Measurements from ENCODE around the gene RPAP2.
"Not testable (repeated sequence)": the region's sequence is repeated elsewhere in the genome, so short reads cannot be mapped to it uniquely, and the experiment has no call there.

RPAP2 gene

GRCh38 chr1:92323473-92324453 is 24.9 kb downstream of the RPAP2 start:
- no peak for DNase-seq (ENCODE audit: low spot score)

- DNase-seq (ENCODE audit: low spot score): no peak
Measured at GRCh38 chr1:92324784-92325183, 25.9 kb downstream of the RPAP2 start.

DNA sequence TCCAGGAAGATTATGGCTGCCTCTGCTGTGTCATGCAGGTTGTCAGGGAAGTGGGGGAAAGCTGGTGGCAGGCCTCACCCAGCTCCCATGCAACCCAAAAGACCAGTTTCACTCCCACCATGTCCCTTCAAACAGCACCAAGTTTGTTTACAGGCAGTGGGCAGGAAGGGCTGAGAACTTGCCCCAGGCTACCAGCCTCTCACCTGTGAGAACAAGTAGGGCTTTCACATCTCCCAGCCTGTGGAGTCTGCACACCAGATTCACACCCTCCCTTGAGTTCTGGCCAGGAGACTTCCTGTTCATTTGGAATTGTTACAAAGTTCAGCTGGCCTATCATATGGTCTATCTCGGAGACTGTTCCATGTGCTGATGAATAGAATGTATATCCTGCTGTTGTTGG is 27.8 kb downstream of the RPAP2 start:
- DNase-seq (ENCODE audit: low spot score): no peak

DNA sequence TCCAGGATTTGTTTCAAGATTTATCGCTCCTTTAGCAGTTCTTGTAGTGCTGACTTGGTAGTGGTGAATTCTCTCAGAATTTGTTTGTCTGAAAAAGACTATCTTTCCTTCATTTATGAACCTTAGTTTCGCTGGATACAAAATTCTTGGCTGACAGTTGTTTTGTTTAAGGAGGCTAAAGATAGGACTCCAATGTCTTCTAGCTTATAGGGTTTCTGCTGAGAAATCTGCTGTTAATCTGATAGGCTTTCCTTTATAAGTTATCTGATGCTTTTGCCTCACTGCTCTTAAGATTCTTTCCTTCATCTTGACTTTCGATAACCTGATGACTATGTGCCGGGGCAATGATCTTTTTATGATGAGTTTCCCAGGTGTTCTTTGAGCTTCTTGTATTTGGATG is 28.9 kb downstream of the RPAP2 start:
- no peak for DNase-seq (ENCODE audit: low spot score)

- no peak for DNase-seq (ENCODE audit: low spot score)
Measured at GRCh38 chr1:92329347-92330129, 30.7 kb downstream of the RPAP2 start.

GRCh38 chr1:92333668-92334067 is 34.8 kb downstream of the RPAP2 start:
- no peak for DNase-seq (ENCODE audit: low spot score)

DNA sequence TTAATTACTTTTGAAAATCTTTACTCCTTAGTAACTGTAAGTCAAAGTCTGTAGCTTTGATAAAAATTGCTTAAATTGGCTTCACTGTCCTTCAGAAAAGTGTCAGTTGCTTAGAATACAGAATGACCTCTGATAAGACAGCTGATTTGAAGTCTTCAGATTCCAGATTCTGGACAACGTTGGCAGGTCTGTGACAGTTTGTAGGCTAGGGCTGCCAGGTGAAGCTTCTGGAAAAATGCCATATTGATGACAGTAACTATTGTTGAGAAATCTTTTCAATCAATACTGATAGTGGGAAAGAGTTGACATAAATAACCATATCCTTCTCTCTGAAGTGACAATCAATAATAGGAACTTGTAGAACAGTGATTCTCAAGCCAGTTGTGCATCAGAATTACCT is 41.3 kb downstream of the RPAP2 start:
- DNase-seq (ENCODE audit: low spot score): no peak

DNA sequence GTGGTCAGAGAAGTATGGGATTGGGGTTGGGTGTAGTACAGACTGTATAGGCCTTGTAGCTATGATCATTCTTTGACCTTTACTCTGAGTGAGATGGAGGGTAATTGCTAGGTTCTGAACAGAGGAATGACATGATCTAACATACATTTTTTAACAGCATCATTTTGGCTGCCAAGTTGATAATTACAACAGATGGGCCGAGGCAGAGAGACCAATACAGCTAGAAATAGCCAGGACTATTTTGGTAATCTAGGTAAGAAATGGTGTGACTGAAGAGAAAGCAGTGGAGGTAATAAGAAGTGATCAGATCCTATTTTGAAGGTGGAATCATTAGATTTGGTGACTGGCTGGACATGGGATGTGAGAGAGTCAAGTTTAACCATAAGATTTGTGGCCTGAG is 43.5 kb downstream of the RPAP2 start:
- DNase-seq (ENCODE audit: low spot score): no peak

DNA sequence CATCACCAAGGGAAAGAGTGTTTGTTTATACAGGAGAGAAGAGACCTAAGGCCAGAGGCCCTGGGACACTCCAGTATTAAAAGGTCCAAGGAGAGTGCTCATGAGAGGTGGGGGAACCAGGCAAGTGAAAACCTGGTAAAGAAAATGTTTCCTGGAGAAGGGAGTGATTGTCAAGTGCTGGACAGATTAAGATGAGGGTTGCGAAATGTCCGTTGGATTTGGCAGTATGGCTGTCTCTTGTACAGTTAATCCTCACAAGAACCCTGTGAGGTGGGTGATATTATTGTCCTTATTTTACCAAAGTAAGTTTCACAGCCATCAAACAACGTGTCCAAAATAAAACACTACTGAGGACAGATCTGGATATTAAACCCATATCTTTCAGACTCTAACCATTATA is 44.2 kb downstream of the RPAP2 start:
- DNase-seq (ENCODE audit: low spot score): no peak

- DNase-seq (ENCODE audit: low spot score): no peak
Measured at GRCh38 chr1:92346866-92347640, 48.2 kb downstream of the RPAP2 start.

- no peak for DNase-seq (ENCODE audit: low spot score)
Measured at GRCh38 chr1:92352856-92353255, 54.0 kb downstream of the RPAP2 start.

DNA sequence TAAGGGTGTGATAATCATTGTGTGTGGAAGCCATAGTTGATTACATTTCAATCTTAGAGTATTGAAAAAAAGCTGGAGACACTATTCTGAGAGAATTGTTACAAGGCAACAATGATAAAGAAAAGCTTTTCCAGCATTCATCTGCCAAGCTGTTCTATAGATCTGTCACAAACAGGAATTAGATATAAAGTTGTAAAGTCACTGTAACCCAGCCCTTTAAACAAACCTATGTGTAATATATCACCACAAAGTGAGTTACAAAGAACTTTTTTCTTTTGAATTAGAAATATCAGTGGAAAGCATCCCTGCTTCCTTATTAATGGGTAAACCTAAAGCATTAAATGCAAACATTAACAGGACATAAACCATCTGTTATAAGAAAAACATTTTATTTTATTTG is 55.4 kb downstream of the RPAP2 start:
- DNase-seq (ENCODE audit: low spot score): no peak

DNA sequence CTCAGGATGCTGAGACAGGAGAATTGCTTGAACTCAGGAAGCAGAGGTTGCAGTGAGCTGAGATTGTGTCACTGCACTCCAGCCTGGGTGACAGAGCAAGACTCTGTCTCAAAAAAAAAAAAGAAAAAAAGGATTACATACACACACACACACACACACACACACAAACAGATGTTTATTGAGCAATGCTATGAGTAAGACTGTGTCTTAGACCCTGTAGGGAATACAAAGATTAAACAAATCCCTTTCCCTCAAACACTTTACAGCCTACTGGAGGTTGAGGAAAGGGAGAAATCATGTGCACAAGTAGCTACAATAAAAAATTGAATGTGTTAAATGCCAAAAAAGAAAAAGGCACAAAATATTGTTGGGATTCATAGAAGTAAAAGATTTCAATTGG is 58.1 kb downstream of the RPAP2 start:
- peak; percentile 44 for DNase-seq (ENCODE audit: low spot score)

DNA sequence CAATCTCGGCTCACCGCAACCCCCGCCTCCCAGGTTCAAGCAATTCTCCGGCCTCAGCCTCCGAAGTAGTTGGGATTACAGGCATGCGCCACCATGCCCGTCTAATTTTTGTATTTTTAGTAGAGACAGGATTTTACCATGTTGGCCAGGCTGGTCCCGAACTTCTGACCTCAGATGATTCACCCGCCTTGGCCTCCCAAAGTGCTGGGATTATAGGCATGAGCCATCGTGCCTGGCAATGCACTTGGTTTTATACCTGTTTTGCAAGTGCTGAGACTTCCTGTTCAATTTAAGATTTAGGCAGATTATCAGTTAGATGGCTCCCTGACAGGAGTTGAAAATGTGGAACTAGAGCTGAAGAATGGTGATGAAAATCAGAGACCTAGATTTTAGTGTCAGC is 60.5 kb downstream of the RPAP2 start:
- DNase-seq (ENCODE audit: low spot score): not testable (repeated sequence)

GRCh38 chr1:92359986-92360385 is 61.1 kb downstream of the RPAP2 start:
- DNase-seq (ENCODE audit: low spot score): no peak

DNA sequence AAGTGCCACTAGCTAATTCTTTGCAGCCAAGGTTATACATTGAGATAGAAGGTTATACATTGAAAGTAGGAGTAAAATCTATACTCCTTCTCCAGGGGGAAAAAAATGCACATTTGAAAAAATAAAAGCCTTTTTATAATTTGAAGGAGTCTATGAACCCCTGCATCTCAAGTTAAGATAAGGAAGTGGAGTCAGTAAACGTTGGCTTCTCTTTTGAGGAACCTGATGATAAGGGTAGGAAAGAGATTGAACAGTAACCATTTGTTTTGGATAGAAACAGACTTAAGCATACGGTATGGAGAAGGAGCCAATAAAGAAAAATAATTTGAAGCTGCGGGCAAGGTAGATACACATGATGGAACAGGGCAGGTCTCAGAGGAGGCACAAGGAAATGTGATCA is 64.1 kb downstream of the RPAP2 start:
- no peak for DNase-seq (ENCODE audit: low spot score)

DNA sequence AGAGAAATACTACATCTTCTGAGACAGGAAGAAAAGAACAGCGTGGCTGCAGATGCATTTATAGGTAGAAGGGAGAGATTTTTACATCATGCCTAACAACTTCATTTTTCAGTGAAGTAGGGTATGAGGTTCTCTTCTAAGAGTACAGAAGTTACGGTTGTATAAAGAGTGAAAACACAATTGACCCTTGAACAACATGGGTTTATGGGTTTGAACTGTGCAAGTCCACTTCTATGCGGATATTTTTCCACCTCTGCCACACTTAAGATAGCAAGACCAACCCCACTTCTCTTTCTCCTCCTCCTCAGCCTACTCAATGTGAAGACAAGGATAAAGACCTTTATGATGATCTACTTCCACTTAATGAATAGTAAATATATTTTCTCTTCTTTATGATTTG is 64.5 kb downstream of the RPAP2 start:
- DNase-seq (ENCODE audit: low spot score): no peak

- no peak for DNase-seq (ENCODE audit: low spot score)
Measured at GRCh38 chr1:92365378-92366039, 66.7 kb downstream of the RPAP2 start.

- no peak for DNase-seq (ENCODE audit: low spot score)
Measured at GRCh38 chr1:92366040-92366395, 67.2 kb downstream of the RPAP2 start.

DNA sequence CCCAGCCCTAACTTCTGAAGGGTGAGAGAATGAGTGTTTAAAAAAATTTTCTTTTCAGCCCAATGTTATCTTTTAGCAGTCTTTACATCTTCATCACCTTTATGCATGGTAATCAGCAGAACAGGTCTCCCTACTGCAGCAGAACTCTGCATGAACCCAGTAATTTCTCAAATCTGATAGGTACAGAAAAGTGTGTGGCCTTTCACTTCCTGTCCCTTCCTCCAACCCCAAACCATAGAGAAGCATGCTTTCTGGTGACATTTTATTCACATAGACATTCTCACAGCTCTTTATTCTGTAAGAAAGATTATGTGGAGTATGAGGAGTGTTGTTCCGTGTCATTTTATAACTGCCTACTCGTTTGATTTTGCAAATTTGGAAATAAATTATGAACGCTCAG is 68.6 kb downstream of the RPAP2 start:
- DNase-seq (ENCODE audit: low spot score): no peak

DNA sequence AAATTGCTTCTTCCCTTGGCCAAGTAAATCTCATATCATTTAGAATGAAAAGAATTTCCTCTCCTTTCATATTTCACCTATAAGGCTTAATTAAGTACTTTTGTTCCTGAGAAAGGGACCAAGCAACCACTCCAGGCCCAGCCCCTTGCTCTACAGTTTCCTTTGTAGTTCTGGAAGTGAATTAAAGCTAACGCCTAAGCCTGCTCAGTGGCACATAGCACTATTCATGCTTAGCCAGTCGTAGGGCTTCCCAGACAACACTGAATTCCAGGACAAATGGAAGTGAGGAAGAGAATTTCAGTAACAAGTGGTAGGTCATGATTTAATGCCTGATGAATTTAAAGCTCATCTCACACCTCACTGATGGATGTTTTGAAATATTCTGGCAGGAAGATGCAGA is 73.3 kb downstream of the RPAP2 start:
- DNase-seq (ENCODE audit: low spot score): no peak

- DNase-seq (ENCODE audit: low spot score): no peak
Measured at GRCh38 chr1:92374223-92374622, 75.4 kb downstream of the RPAP2 start.
